Calu3 (cell line): Measurements from ENCODE around the gene TP53BP1. TPM values are rescaled to one million over a fixed set of nuclear protein-coding genes. Genes with fewer than 3 reads are reported as not detected.

ENCODE experiments used
- BruUV-seq: library from RNA; stranded (reverse); fragments of 400-500 nt; replicated peaks from 2 replicates; lab custom pipeline; 2021; lab: Mats Ljungman, UMichigan
- CTCF ChIA-PET: fragments of 300-600 bp; sonication (Branson Sonifier 250); formaldehyde crosslinking; loops from one replicate; lab custom pipeline; 2022; ENCODE audit warnings: antibody characterized with exemption; lab: Charles Lee
- DNase-seq: peaks from one replicate; pipeline ENCODE4 v3.0.0; 2022
- H3K27ac Mint-ChIP-seq: one replicate; pipeline ENCODE4 v1.8.0; 2022; ENCODE audit warnings: mixed read lengths; ENCODE audit not compliant: unreplicated experiment
- H3K27me3 Mint-ChIP-seq: one replicate; pipeline ENCODE4 v1.8.0; 2022; ENCODE audit warnings: mixed read lengths; ENCODE audit not compliant: unreplicated experiment
- H3K36me3 Mint-ChIP-seq: one replicate; pipeline ENCODE4 v1.8.0; 2022; ENCODE audit warnings: mild to moderate bottlenecking, moderate library complexity, mixed read lengths; ENCODE audit not compliant: insufficient read depth, unreplicated experiment
- H3K4me1 Mint-ChIP-seq: one replicate; pipeline ENCODE4 v1.8.0; 2022; ENCODE audit warnings: mild to moderate bottlenecking, low read depth, mixed read lengths; ENCODE audit not compliant: unreplicated experiment
- H3K4me3 Mint-ChIP-seq: one replicate; pipeline ENCODE4 v1.8.0; 2022; ENCODE audit warnings: mild to moderate bottlenecking, low read depth, moderate library complexity, mixed read lengths; ENCODE audit not compliant: unreplicated experiment
- H3K9me3 Mint-ChIP-seq: one replicate; pipeline ENCODE4 v1.8.0; 2022; ENCODE audit warnings: low read depth, mixed read lengths; ENCODE audit not compliant: unreplicated experiment
- CTCF ChIP-seq: fragments of 200-600 bp; IDR thresholded peaks from one replicate; pipeline ENCODE4 v1.8.0; 2022; ENCODE audit warnings: antibody characterized with exemption; ENCODE audit not compliant: unreplicated experiment
- intact Hi-C: fragments of 100-400 bp; cut with micrococcal nuclease; formaldehyde crosslinking; loops from one replicate; pipeline ENCODE4 v1.10.0; 2022; ENCODE audit not compliant: unreplicated experiment
- total RNA-seq: library from RNA; stranded (reverse); gene quantifications from 2 replicates; pipeline ENCODE4 v1.2.3, GENCODE V29; 2022

The TP53BP1 gene
- total RNA-seq, 1 experiment from 2014 or later, result 36.2 TPM

GRCh38 chr15:43524254-43524845 is 31.4 kb upstream of the TP53BP1 start:
- Mint-ChIP-seq H3K36me3 (no peaks in the 10 kb centered on the region), H3K27me3 (peaks cover 62% of the 10 kb centered on the region)
- no TSS peak for BruUV-seq

GRCh38 chr15:43523646-43524045 is 30.7 kb upstream of the TP53BP1 start:
- CTCF ChIA-PET, result no interaction called here
- no peak for DNase-seq
- H3K27ac Mint-ChIP-seq, result no peak overlapping the region
- no peak for TF ChIP-seq CTCF
- BruUV-seq, result no TSS peak
- peaks cover 69% of the 10 kb centered on the region for H3K27me3 Mint-ChIP-seq
- H3K4me1 Mint-ChIP-seq, result no peaks in the 10 kb centered on the region
- no peaks in the 10 kb centered on the region for H3K9me3 Mint-ChIP-seq
- no peak overlapping the region for H3K4me3 Mint-ChIP-seq
- no peaks in the 10 kb centered on the region for H3K36me3 Mint-ChIP-seq
- intact Hi-C loops, result no loop called here

More at GRCh38 chr15:43524254-43524845, 31.4 kb upstream of the TP53BP1 start:
- Mint-ChIP-seq H3K4me3 (no peak overlapping the region), H3K4me1 (no peaks in the 10 kb centered on the region), H3K27ac (no peak overlapping the region), H3K9me3 (no peaks in the 10 kb centered on the region)
- CTCF ChIA-PET, result no interaction called here
- intact Hi-C loops, result no loop called here
- DNase-seq, result no peak
- no peak for TF ChIP-seq CTCF

GRCh38 chr15:43522247-43522646 is 29.3 kb upstream of the TP53BP1 start:
- Mint-ChIP-seq H3K9me3 (no peaks in the 10 kb centered on the region), H3K4me1 (no peaks in the 10 kb centered on the region), H3K36me3 (no peaks in the 10 kb centered on the region), H3K27ac (no peak overlapping the region), H3K4me3 (no peak overlapping the region), H3K27me3 (peaks cover 83% of the 10 kb centered on the region)
- intact Hi-C loops, result no loop called here
- no peak for TF ChIP-seq CTCF
- BruUV-seq, result no TSS peak
- CTCF ChIA-PET, result no interaction called here
- DNase-seq, result no peak

GRCh38 chr15:43521419-43521818 is 28.5 kb upstream of the TP53BP1 start:
- CTCF ChIA-PET, result no interaction called here
- Mint-ChIP-seq H3K4me3 (no peak overlapping the region), H3K9me3 (no peaks in the 10 kb centered on the region), H3K36me3 (no peaks in the 10 kb centered on the region), H3K4me1 (no peaks in the 10 kb centered on the region), H3K27ac (no peak overlapping the region), H3K27me3 (peaks cover 89% of the 10 kb centered on the region)
- BruUV-seq, result no TSS peak
- intact Hi-C loops, result no loop called here
- no peak for TF ChIP-seq CTCF
- DNase-seq, result no peak
